Left lung (tissue), 10 donors: ENCODE measurements around the gene CKLF. TPM values are rescaled to one million over a fixed set of nuclear protein-coding genes. Genes with fewer than 3 reads are reported as not detected.
"Not testable (repeated sequence)": the region's sequence is repeated elsewhere in the genome, so short reads cannot be mapped to it uniquely, and the experiment has no call there.

Experiments used
- ATAC-seq: fragments of 200-7000 bp; cut with Tn5 transposase; one replicate; pipeline ENCODE4 v1.9.1; 2020; ENCODE audit warnings: moderate library complexity
- DNase-seq, 4 donors: peaks; one replicate each; pipeline ENCODE4 v3.0.0-alpha.2; 2013 to 2020
- H3K27ac ChIP-seq, 2 donors: fragments of 200-600 bp; sonication (generic) in 1 of 2; one replicate each; pipeline versions ENCODE4 v1.5.0 to v1.8.0; 2020 to 2021
- H3K27me3 ChIP-seq, 2 donors: fragments of 200-600 bp; sonication (generic) in 1 of 2; one replicate each; pipeline versions ENCODE4 v1.5.0 to v1.8.0; 2020 to 2021
- H3K36me3 ChIP-seq, 2 donors: fragments of 200-600 bp; sonication (generic) in 1 of 2; one replicate each; pipeline versions ENCODE4 v1.5.0 to v1.8.0; 2020 to 2021
- H3K4me1 ChIP-seq, 2 donors: fragments of 200-600 bp; one replicate each; pipeline ENCODE4 v1.8.0; 2021
- H3K4me3 ChIP-seq, 2 donors: fragments of 200-600 bp; sonication (generic) in 1 of 2; one replicate each; pipeline versions ENCODE4 v1.5.0 to v1.8.0; 2020 to 2021; ENCODE audit warnings: mild to moderate bottlenecking in 1 of 2
- H3K9me3 ChIP-seq, 2 donors: fragments of 200-600 bp; sonication (generic) in 1 of 2; one replicate each; pipeline versions ENCODE4 v1.5.0 to v1.8.0; 2020 to 2021
- intact Hi-C, 2 donors: fragments of 100-400 bp; cut with DNase I; formaldehyde crosslinking; loops; one replicate each; pipeline versions ENCODE4 v1.11.2 to v1.14.2; 2022
- polyA plus RNA-seq, 6 donors: library from polyadenylated mRNA; unstranded; fragments of 120-200 nt; gene quantifications; one replicate each; pipeline ENCODE4 v1.2.1, GENCODE V29; 2013; ENCODE audit not compliant: insufficient read length in 6 of 6
- total RNA-seq, 2 donors: library from RNA; stranded (reverse); fragmentation: NEBNext Ultra II Directional; extraction: Animal tissue kit (Norgen Biotek cat#: 25700); gene quantifications; one replicate each; pipeline ENCODE4 v1.2.1, GENCODE V29; 2021
- TF ChIP-seq, protein P1 (sequence below), 2 donors: fragments of 200-600 bp; sonication (generic) in 1 of 2; IDR thresholded peaks; one replicate each; pipeline versions ENCODE4 v1.5.0 to v1.8.0; 2021; ENCODE audit warnings: antibody characterized with exemption in 2 of 2
- donor health status: DM: no; HTN: yes; CAD: no.
- donor health status: DM: no; HTN: no; CAD: no.

CKLF gene
- total and polyA plus RNA-seq, 8 donors, result 41.6 to 66.3 (median 42.9) TPM

DNA sequence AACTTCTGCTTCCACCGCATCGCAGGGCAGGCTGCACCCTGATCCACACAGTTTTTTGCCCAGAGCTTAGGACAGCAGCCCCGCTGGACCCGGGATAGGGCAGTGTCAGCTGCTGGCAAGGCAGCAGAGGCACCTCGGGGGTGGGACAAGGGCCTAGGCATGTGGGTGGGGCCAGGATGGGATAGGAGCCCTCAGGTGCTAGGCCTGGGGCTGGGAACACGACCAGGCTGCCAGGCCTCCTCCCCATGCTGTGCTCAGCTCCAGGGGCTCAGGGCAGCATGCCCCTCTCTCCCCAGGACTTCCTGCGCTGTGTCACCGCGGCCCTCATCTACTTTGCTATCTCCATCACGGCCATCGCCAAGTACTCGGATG is 56.7 kb downstream of the CKLF start:
- peaks cover 9 to 38% of the 10 kb centered on the region in 2 donors for H3K4me1 ChIP-seq
- no peak overlapping the region for H3K4me3 ChIP-seq
- H3K36me3 ChIP-seq, result peaks cover 0 to 57% of the 10 kb centered on the region in 2 donors
- no peak overlapping the region for H3K27ac ChIP-seq
- H3K27me3 ChIP-seq, result peaks cover 0 to 8% of the 10 kb centered on the region in 2 donors
- TF ChIP-seq, protein P1, sequence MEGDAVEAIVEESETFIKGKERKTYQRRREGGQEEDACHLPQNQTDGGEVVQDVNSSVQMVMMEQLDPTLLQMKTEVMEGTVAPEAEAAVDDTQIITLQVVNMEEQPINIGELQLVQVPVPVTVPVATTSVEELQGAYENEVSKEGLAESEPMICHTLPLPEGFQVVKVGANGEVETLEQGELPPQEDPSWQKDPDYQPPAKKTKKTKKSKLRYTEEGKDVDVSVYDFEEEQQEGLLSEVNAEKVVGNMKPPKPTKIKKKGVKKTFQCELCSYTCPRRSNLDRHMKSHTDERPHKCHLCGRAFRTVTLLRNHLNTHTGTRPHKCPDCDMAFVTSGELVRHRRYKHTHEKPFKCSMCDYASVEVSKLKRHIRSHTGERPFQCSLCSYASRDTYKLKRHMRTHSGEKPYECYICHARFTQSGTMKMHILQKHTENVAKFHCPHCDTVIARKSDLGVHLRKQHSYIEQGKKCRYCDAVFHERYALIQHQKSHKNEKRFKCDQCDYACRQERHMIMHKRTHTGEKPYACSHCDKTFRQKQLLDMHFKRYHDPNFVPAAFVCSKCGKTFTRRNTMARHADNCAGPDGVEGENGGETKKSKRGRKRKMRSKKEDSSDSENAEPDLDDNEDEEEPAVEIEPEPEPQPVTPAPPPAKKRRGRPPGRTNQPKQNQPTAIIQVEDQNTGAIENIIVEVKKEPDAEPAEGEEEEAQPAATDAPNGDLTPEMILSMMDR (IDR thresholded peaks at IDR 0.05), result no peak
- no peak for DNase-seq
- intact Hi-C loops, result loop anchor here in 1 of 2 donors (10.0 kb wide), 1 partner anchor 124 kb away; no protein-coding TSS in a partner anchor
- no peak for ATAC-seq
- H3K9me3 ChIP-seq, result no peaks in the 10 kb centered on the region

GRCh38 chr16:66610111-66610820 is 57.9 kb downstream of the CKLF start:
- H3K4me3 ChIP-seq, result no peak overlapping the region
- H3K4me1 ChIP-seq, result peaks cover 9 to 35% of the 10 kb centered on the region in 2 donors
- H3K27ac ChIP-seq, result no peak overlapping the region
- DNase-seq (no peak), ATAC-seq (no peak)
- intact Hi-C loops, result no loop called here
- no peaks in the 10 kb centered on the region for H3K9me3 ChIP-seq
- TF ChIP-seq, protein P1 (IDR thresholded peaks at IDR 0.05), result no peak
- peaks cover 0 to 1% of the 10 kb centered on the region in 2 donors for H3K27me3 ChIP-seq
- peaks cover 0 to 69% of the 10 kb centered on the region in 2 donors for H3K36me3 ChIP-seq

DNA sequence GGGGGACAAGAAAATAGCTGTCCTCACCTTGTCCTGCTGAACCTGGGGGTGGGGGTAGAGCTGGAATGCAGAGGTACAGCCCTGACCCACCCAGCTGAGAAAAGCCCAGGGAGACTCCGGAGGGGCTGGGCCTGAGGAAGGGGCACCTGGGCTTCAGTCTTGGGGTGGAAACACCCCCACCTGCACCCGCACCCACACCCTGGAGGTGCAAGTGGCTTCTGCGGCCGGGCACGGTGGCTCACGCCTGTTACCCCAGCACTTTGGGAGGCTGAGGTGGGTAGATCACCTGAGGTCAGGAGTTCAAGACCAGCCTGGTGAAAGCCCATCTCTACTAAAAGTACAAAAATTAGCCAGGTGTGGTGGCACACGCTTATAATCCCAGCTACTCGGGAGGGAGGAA is 59.5 kb downstream of the CKLF start:
- DNase-seq, ATAC-seq, H3K4me3 ChIP-seq, H3K9me3 ChIP-seq, H3K27ac ChIP-seq, intact Hi-C loops, H3K27me3 ChIP-seq: not testable (repeated sequence)
- peaks cover 3 to 21% of the 10 kb centered on the region in 2 donors for H3K4me1 ChIP-seq
- peaks cover 0 to 72% of the 10 kb centered on the region in 2 donors for H3K36me3 ChIP-seq

DNA sequence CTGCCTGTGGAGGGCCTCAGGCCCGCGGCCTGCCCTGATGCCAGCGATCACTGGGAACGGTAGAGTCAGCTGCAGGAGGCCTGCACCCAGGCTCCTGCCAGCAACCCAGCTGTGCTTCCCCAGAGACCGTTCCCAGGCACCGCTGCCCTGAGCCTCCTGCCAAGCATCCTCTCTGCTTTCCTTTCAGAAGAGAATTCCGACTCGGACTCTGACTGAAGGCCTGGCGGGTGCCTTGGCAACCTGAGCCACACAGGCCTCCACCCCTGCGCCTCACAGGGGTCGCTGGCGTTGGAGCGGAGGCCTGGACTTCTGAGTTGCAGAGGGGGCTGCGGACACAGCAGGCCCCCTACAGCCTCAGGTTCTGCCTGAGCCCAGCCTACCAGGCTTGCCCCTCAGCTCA is 60.0 kb downstream of the CKLF start:
- intact Hi-C loops, result no loop called here

DNA sequence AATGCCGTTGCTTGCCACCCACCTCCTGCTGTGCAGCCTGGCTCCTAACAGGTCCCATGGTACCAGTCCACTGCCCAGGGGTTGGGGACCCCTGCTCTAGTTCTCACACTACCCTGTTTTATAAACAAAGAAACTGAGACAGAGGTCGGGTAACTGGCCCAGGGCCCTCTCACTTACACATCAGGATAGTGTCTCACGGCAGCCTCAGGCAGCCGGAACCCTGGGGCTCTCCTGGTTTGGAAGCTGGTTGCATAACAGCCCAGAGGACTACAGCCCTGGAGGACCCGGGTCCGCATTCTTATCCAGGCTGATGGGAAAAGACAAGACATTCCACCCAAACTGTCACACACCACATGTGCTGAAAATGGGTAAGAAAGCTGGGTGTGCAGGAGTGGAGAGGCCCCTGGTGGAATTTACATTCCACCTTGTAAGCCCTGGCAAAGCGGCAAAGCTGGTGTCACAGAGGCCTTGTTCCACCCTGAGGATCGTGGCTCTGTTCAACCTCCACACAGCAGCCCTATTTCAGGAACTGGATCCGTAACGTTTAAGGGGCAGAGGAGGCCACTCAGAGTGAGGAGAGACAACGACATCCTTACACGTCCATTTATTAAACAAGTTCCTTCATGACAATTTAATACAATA is 61.9 kb downstream of the CKLF start:
- Histone ChIP-seq H3K4me3 (no peak overlapping the region), H3K4me1 (peaks cover 5% of the 10 kb centered on the region in 2 donors), H3K36me3 (peaks cover 0 to 63% of the 10 kb centered on the region in 2 donors), H3K27ac (no peak overlapping the region), H3K9me3 (no peaks in the 10 kb centered on the region), H3K27me3 (no peaks in the 10 kb centered on the region)
- intact Hi-C loops, result no loop called here
- DNase-seq (no peak), ATAC-seq (no peak)
- TF ChIP-seq, protein P1 (IDR thresholded peaks at IDR 0.05), result no peak

More for the DNA sequence above, 60.0 kb downstream of the CKLF start:
- peaks cover 3 to 17% of the 10 kb centered on the region in 2 donors for H3K4me1 ChIP-seq
- H3K9me3 ChIP-seq, result no peaks in the 10 kb centered on the region
- TF ChIP-seq, protein P1 (IDR thresholded peaks at IDR 0.05), result no peak
- DNase-seq (peak in 1 of 4 donors; percentile 73), ATAC-seq (no peak)
- no peaks in the 10 kb centered on the region for H3K27me3 ChIP-seq
- H3K27ac ChIP-seq, result no peak overlapping the region
- H3K36me3 ChIP-seq, result peaks cover 0 to 72% of the 10 kb centered on the region in 2 donors
- H3K4me3 ChIP-seq, result no peak overlapping the region

Other genes starting within 250 kb of the CKLF start
- gene CDH5, start 185.9 kb upstream of the CKLF start, total RNA-seq, result 10 to 100 TPM; 77.2 to 86.5 TPM
- 100 to 1,000 TPM; 145 to 179 (median 156) TPM for gene CDH5, start 185.9 kb upstream of the CKLF start, polyA plus RNA-seq
- 1 to 10 TPM in 1 of 2 donors, under 1 TPM in 1; 0.65 to 2.0 TPM for gene BEAN1, start 125.3 kb upstream of the CKLF start, total RNA-seq
- 10 to 100 TPM; 10.1 to 13.6 (median 11.9) TPM for gene BEAN1, start 125.3 kb upstream of the CKLF start, polyA plus RNA-seq
- gene TK2, start 2.5 kb upstream of the CKLF start, total RNA-seq, result 10 to 100 TPM; 38.4 to 41.2 TPM
- gene TK2, start 2.5 kb upstream of the CKLF start, polyA plus RNA-seq, result 10 to 100 TPM; 31.4 to 36.8 (median 34.3) TPM
- gene CMTM1, start 13.9 kb downstream of the CKLF start, total RNA-seq, result 10 to 100 TPM in 1 of 2 donors, 1 to 10 TPM in 1; 5.7 to 10.0 TPM
- 10 to 100 TPM in 1 of 6 donors, 1 to 10 TPM in 5; 7.4 to 10.1 (median 9.5) TPM for gene CMTM1, start 13.9 kb downstream of the CKLF start, polyA plus RNA-seq
- gene CMTM2, start 26.9 kb downstream of the CKLF start, total RNA-seq, result 1 to 10 TPM in 1 of 2 donors, under 1 TPM in 1; 0.52 to 5.4 TPM
- gene CMTM2, start 26.9 kb downstream of the CKLF start, polyA plus RNA-seq, result 1 to 10 TPM in 3 of 6 donors, under 1 TPM in 3; 0.77 to 2.1 (median 0.96) TPM
- 10 to 100 TPM; 42.6 to 51.5 TPM for gene CMTM3, start 52.1 kb downstream of the CKLF start, total RNA-seq
- 100 to 1,000 TPM in 2 of 6 donors, 10 to 100 TPM in 4; 80.3 to 102 (median 87.5) TPM for gene CMTM3, start 52.1 kb downstream of the CKLF start, polyA plus RNA-seq
- 10 to 100 TPM; 64.0 to 72.3 TPM for gene CMTM4, start 144.2 kb downstream of the CKLF start, total RNA-seq
- gene CMTM4, start 144.2 kb downstream of the CKLF start, polyA plus RNA-seq, result 10 to 100 TPM; 25.2 to 36.5 (median 32.7) TPM
- 100 to 1,000 TPM; 118 to 141 TPM for gene DYNC1LI2, start 199.0 kb downstream of the CKLF start, total RNA-seq
- 100 to 1,000 TPM; 137 to 162 (median 147) TPM for gene DYNC1LI2, start 199.0 kb downstream of the CKLF start, polyA plus RNA-seq
- not detected for gene TERB1, start 249.0 kb downstream of the CKLF start, total RNA-seq
- gene TERB1, start 249.0 kb downstream of the CKLF start, polyA plus RNA-seq, result under 1 TPM; 0.07 to 0.46 (median 0.13) TPM